Stimulated activated CD4-positive, alpha-beta T cell treated with anti-CD3 and anti-CD28 coated beads, Interleukin-15, amount 100 ng/mL, for 1 hour (primary cell): Measurements from ENCODE around the gene IFT122.

ENCODE experiments used
- DNase-seq, 2 donors: peaks; one replicate each; pipeline ENCODE4 v3.0.0-alpha.2; 2020; ENCODE audit warnings: low read depth in 1 of 2, low spot score in 1 of 2

Gene IFT122

GRCh38 chr3:129554356-129555152 is 114.5 kb downstream of the IFT122 start:
- DNase-seq = no peak

GRCh38 chr3:129555153-129555550 is 115.1 kb downstream of the IFT122 start:
- no peak for DNase-seq

- no peak for DNase-seq
Measured at GRCh38 chr3:129555616-129556357, 115.8 kb downstream of the IFT122 start.

GRCh38 chr3:129556358-129556695 is 116.3 kb downstream of the IFT122 start:
- no peak for DNase-seq

- no peak for DNase-seq
Measured at GRCh38 chr3:129556890-129557547, 117.0 kb downstream of the IFT122 start.

GRCh38 chr3:129557548-129557894 is 117.5 kb downstream of the IFT122 start:
- no peak for DNase-seq

GRCh38 chr3:129558081-129558771 is 118.2 kb downstream of the IFT122 start:
- no peak for DNase-seq

- DNase-seq = no peak
Measured at GRCh38 chr3:129558772-129559564, 118.9 kb downstream of the IFT122 start.

GRCh38 chr3:129559565-129560079 is 119.6 kb downstream of the IFT122 start:
- DNase-seq = no peak

GRCh38 chr3:129560269-129560787 is 120.3 kb downstream of the IFT122 start:
- no peak for DNase-seq

- no peak for DNase-seq
Measured at GRCh38 chr3:129560911-129561594, 121.0 kb downstream of the IFT122 start.

GRCh38 chr3:129561619-129562248 is 121.7 kb downstream of the IFT122 start:
- DNase-seq = no peak

GRCh38 chr3:129562803-129563202 is 122.8 kb downstream of the IFT122 start:
- DNase-seq = no peak

- no peak for DNase-seq
Measured at GRCh38 chr3:129563332-129563731, 123.3 kb downstream of the IFT122 start.

- no peak for DNase-seq
Measured at GRCh38 chr3:129563850-129564535, 124.0 kb downstream of the IFT122 start.

- no peak for DNase-seq
Measured at GRCh38 chr3:129564981-129565644, 125.1 kb downstream of the IFT122 start.

GRCh38 chr3:129565902-129566301 is 125.9 kb downstream of the IFT122 start:
- DNase-seq = no peak

GRCh38 chr3:129567176-129567705 is 127.2 kb downstream of the IFT122 start:
- no peak for DNase-seq
